ENCODE data around the gene TMC2.

The TMC2 gene

GRCh38 chr20:2542361-2542760 is 6.0 kb downstream of the TMC2 start:
- Mint-ChIP-seq H3K36me3 (no peaks in the 10 kb centered on the region), H3K27ac (no peak overlapping the region), H3K4me3 (no peak overlapping the region), H3K4me1 (no peaks in the 10 kb centered on the region), H3K9me3 (no peaks in the 10 kb centered on the region)
- ATAC-seq (no peak), DNase-seq (ENCODE audit: low spot score in 2 of 2) (no peak)

GRCh38 chr20:2544211-2544610 is 7.8 kb downstream of the TMC2 start:
- Mint-ChIP-seq H3K4me3 (no peak overlapping the region), H3K9me3 (no peaks in the 10 kb centered on the region), H3K27ac (no peak overlapping the region), H3K4me1 (no peaks in the 10 kb centered on the region), H3K36me3 (no peaks in the 10 kb centered on the region)
- no peak for DNase-seq (ENCODE audit: low spot score in 2 of 2)
- ATAC-seq, result no peak

- no peaks in the 10 kb centered on the region for H3K9me3 Mint-ChIP-seq
- no peak overlapping the region for H3K27ac Mint-ChIP-seq
- no peak overlapping the region for H3K4me3 Mint-ChIP-seq
- ATAC-seq, result no peak
- no peaks in the 10 kb centered on the region for H3K4me1 Mint-ChIP-seq
- H3K36me3 Mint-ChIP-seq, result no peaks in the 10 kb centered on the region
- DNase-seq (ENCODE audit: low spot score in 2 of 2), result no peak
Observed at GRCh38 chr20:2545594-2545993, 9.2 kb downstream of the TMC2 start.

DNA sequence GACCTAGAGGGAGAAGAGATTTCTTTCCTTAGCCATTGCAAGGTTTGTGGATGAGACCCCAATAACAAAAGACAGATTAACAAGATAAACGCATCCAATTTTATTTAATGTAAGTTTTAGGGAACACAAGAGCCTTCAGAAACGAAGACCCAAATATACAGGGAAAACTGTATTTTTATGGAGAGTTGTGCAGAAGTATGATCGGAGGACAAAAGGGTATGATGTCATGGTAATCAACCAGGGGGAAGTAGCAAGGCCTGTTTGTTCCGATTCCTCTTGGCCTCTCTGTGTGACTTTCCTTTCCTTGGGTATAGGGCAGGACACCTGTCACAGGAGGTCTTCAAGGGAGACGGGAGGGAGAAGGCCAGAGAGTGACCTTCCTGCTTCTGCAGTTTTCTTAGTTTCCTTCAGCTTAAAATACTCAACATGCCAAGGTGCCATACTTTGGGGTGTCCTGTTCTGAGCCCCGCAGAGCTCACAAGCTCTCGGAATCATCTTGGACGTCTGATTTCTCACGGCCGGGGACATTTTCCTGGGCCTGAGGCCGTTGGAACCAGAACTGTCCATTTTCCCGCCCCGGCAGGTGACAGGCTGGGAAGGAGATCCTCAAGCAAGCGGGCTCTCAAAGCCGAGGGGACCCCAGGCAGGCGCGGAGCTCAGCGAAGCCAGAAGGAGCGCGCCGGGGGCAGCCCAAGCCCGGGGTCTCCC is 21.7 kb downstream of the TMC2 start:
- no peaks in the 10 kb centered on the region for H3K9me3 Mint-ChIP-seq
- DNase-seq (ENCODE audit: low spot score in 2 of 2) (peak in 1 of 2 donors; percentile 44), ATAC-seq (no peak)
- no peaks in the 10 kb centered on the region for H3K4me1 Mint-ChIP-seq
- H3K36me3 Mint-ChIP-seq, result no peaks in the 10 kb centered on the region
- no peak overlapping the region for H3K27ac Mint-ChIP-seq
- no peak overlapping the region for H3K4me3 Mint-ChIP-seq

GRCh38 chr20:2558581-2559278 is 22.4 kb downstream of the TMC2 start:
- no peaks in the 10 kb centered on the region for H3K9me3 Mint-ChIP-seq
- no peaks in the 10 kb centered on the region for H3K4me1 Mint-ChIP-seq
- H3K27ac Mint-ChIP-seq, result no peak overlapping the region
- ATAC-seq (no peak), DNase-seq (ENCODE audit: low spot score in 2 of 2) (peak in 1 of 2 donors; percentile 45)
- H3K4me3 Mint-ChIP-seq, result no peak overlapping the region
- H3K36me3 Mint-ChIP-seq, result no peaks in the 10 kb centered on the region

GRCh38 chr20:2559279-2559626 is 22.9 kb downstream of the TMC2 start:
- no peak overlapping the region for H3K4me3 Mint-ChIP-seq
- H3K9me3 Mint-ChIP-seq, result no peaks in the 10 kb centered on the region
- no peak overlapping the region for H3K27ac Mint-ChIP-seq
- H3K4me1 Mint-ChIP-seq, result no peaks in the 10 kb centered on the region
- ATAC-seq (no peak), DNase-seq (ENCODE audit: low spot score in 2 of 2) (no peak)
- H3K36me3 Mint-ChIP-seq, result no peaks in the 10 kb centered on the region

DNA sequence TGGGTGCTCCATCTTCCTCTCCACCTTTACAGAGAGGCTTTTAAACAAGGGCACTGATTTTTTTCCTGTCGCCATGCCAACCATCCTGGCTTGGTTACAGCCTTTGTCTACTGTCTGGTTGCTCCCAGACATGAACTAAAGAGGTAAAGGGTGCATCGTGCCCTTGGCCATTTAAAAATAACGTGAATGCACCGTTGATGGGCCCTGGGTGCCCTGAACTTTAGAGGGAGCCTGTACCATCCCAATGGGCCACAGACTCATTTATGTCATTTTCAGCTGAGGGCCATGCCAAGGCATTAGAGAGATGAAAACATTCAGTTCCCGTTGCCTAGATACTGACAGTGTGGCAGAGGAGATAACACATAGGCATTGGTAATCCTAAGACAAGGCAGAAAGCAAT is 23.3 kb downstream of the TMC2 start:
- ATAC-seq, result no peak
- Mint-ChIP-seq H3K9me3 (no peaks in the 10 kb centered on the region), H3K4me1 (no peaks in the 10 kb centered on the region), H3K4me3 (no peak overlapping the region), H3K36me3 (no peaks in the 10 kb centered on the region), H3K27ac (no peak overlapping the region)
- DNase-seq (ENCODE audit: low spot score in 2 of 2), result peak in 1 of 2 donors; percentile 29

DNA sequence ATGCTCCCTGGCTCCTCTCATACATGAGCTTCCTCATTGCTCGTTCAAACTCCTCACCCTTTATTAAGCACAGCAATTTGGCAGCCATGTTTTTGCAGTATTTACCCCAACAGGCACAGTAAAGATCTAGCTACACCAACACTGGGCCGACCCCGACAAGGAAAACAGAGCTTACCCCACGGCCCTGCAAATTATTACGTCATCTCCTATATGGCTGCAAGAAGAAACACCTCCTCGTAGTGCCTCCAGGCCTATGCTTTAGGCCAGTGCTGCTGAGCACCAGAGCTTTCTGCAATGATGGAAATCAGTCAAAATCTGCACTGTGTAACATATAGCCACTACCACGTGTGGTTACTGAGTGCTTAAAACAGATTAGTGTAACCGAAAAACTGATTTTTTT is 26.7 kb downstream of the TMC2 start:
- H3K27ac Mint-ChIP-seq, result no peak overlapping the region
- ATAC-seq (no peak), DNase-seq (ENCODE audit: low spot score in 2 of 2) (no peak)
- H3K4me1 Mint-ChIP-seq, result no peaks in the 10 kb centered on the region
- no peaks in the 10 kb centered on the region for H3K36me3 Mint-ChIP-seq
- H3K4me3 Mint-ChIP-seq, result no peak overlapping the region
- no peaks in the 10 kb centered on the region for H3K9me3 Mint-ChIP-seq

DNA sequence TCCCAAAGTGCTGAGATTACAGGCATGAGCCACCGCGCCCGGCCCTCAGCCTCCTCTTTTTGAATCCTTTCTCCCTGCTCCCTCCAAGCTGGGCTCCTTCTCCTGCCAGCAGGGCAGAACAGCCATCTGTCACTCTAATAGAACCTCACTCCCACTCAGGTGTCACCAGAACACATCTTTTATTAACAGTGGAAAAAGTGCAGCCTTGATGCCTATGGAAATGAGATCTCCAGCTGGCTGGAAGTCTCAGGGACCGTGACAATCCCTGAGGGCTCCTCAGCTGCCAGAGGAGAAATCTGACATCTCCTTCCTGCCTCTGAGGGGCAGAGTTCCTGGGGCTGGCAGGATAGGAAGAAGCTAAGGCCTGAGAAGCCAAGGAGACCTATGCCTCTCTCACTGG is 28.0 kb downstream of the TMC2 start:
- Mint-ChIP-seq H3K27ac (no peak overlapping the region), H3K9me3 (no peaks in the 10 kb centered on the region), H3K36me3 (no peaks in the 10 kb centered on the region), H3K4me3 (no peak overlapping the region), H3K4me1 (no peaks in the 10 kb centered on the region)
- ATAC-seq (no peak), DNase-seq (ENCODE audit: low spot score in 2 of 2) (no peak)

DNA sequence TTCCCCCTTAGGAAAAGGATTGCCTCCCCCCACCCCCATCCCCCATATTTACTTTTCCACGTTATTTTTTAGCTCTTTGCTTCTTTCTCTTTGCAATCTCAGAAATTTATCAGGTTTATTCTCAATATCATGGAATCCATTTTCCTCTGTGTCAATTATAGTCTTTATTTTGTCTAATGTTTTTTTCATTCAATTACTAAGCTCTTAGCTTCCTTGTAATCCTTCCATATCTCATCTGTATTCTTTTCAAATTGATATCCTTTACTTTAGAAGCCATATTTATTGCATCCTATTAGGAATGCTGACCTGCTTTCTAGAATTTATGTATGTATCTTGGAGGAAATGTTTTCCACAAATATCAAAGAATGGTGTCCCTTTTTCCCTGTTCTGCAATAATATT is 39.3 kb downstream of the TMC2 start:
- H3K27ac Mint-ChIP-seq, result no peak overlapping the region

GRCh38 chr20:2576317-2576727 is 39.9 kb downstream of the TMC2 start:
- Mint-ChIP-seq H3K4me3 (no peak overlapping the region), H3K36me3 (no peaks in the 10 kb centered on the region), H3K9me3 (no peaks in the 10 kb centered on the region), H3K4me1 (no peaks in the 10 kb centered on the region), H3K27ac (no peak overlapping the region)
- DNase-seq (ENCODE audit: low spot score in 2 of 2) (peak in 1 of 2 donors; percentile 20), ATAC-seq (no peak)

More for the DNA sequence above, 39.3 kb downstream of the TMC2 start:
- Mint-ChIP-seq H3K9me3 (no peaks in the 10 kb centered on the region), H3K36me3 (no peaks in the 10 kb centered on the region), H3K4me1 (no peaks in the 10 kb centered on the region), H3K4me3 (no peak overlapping the region)
- no peak for ATAC-seq
- no peak for DNase-seq (ENCODE audit: low spot score in 2 of 2)

DNA sequence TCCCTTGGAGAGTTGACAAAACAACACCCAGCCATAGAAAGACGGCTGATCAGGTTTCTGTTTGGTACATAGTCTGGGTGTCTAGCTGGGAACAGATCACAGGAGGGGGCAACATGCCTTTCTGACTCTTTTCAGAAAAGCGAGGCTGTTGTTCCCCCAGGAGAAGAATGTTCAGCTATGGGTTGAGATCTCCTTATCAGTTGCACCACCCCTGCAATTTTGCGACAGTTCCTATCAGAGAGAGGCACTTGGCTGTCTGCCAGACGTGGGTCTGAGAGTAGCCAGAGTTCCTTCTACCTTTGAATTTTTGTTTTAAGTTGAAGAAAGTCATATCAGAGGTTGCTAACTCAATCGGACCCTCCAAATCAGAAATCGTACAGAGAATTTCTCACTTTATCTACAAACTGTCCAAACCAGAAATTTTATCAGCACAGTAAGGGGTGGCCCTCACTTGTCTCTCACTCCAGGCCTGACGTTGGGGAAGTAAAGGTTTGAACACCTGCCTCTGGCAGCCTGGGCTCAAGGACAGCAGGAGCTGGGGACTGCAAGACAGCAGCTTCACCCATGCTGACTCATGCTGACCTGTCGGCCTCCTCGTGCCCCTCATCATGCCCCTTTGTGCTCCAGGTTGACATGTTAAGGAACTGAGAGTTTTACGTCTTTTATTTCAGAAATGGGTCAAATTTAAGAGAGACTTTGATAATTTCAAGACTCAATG is 42.3 kb downstream of the TMC2 start:
- no peak overlapping the region for H3K27ac Mint-ChIP-seq
- no peak overlapping the region for H3K4me3 Mint-ChIP-seq
- no peaks in the 10 kb centered on the region for H3K4me1 Mint-ChIP-seq
- ATAC-seq, result no peak
- DNase-seq (ENCODE audit: low spot score in 2 of 2), result peak in 1 of 2 donors; percentile 33
- H3K36me3 Mint-ChIP-seq, result no peaks in the 10 kb centered on the region
- no peaks in the 10 kb centered on the region for H3K9me3 Mint-ChIP-seq

DNA sequence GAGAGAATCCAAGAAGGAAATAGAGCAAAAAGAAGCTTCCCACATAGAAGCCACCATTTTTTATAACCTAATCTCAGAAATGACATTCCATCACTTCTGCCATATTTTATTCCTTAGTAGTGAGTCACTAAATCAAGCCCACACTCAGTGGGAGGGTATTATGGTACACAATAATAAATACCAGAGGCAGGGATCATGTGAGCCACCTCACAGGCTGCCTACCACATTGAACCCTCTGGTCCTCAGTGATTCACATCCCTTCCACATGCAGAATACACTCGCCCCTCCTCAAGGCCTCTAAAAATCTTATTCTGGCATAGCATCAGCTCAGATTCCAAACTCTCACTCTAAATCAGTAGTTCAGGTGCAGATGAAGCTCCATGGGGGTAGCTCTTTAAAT is 49.4 kb downstream of the TMC2 start:
- ATAC-seq (no peak), DNase-seq (ENCODE audit: low spot score in 2 of 2) (no peak)
- H3K9me3 Mint-ChIP-seq, result no peaks in the 10 kb centered on the region
- no peak overlapping the region for H3K27ac Mint-ChIP-seq
- H3K4me1 Mint-ChIP-seq, result no peaks in the 10 kb centered on the region
- H3K4me3 Mint-ChIP-seq, result no peak overlapping the region
- no peaks in the 10 kb centered on the region for H3K36me3 Mint-ChIP-seq

DNA sequence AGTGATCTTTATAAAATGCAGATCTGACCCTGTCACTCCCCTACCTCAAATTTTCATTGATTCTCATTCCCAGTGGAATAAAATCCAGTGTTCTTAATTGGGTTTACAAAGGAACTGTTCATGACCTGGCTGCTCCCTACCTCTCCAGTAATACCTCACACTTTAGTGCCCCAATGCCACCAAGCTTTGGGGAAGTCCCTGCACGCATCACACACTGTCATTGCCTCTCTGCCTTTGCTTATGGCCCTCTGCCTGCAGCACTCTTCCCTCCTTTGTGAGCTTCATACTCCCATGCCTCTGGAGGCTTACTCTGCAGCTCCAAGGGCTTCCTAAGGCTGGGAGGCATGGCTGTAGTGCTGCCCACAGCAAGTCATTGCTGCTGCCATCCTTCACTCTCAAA is 57.4 kb downstream of the TMC2 start:
- Mint-ChIP-seq H3K27ac (no peak overlapping the region), H3K4me1 (no peaks in the 10 kb centered on the region), H3K4me3 (no peak overlapping the region)

GRCh38 chr20:2595076-2595475 is 58.7 kb downstream of the TMC2 start:
- Mint-ChIP-seq H3K27ac (no peak overlapping the region), H3K4me3 (no peak overlapping the region), H3K9me3 (no peaks in the 10 kb centered on the region), H3K4me1 (no peaks in the 10 kb centered on the region), H3K36me3 (no peaks in the 10 kb centered on the region)
- ATAC-seq, result no peak
- DNase-seq (ENCODE audit: low spot score in 2 of 2), result peak in 1 of 2 donors; percentile 8

More for the DNA sequence above, 57.4 kb downstream of the TMC2 start:
- ATAC-seq (peak; percentile 46), DNase-seq (ENCODE audit: low spot score in 2 of 2) (peak in 1 of 2 donors; percentile 23)
- Mint-ChIP-seq H3K9me3 (no peaks in the 10 kb centered on the region), H3K36me3 (no peaks in the 10 kb centered on the region)
